Naive B cell (primary cell): ENCODE data around the gene PCDH20. TPM values are rescaled to one million over a fixed set of nuclear protein-coding genes. Genes with fewer than 3 reads are reported as not detected.

Experiments
- ATAC-seq, 2 donors: fragments of 150-1000 bp; cut with Tn5 transposase; 2 replicates each; pipeline ENCODE4 v1.10.0; 2021; ENCODE audit warnings: low read depth in 2 of 2, mild to moderate bottlenecking in 2 of 2, moderate library complexity in 2 of 2
- DNase-seq: peaks from one replicate; pipeline ENCODE4 v3.0.0; 2022
- H3K27ac Mint-ChIP-seq, 6 donors: one replicate each; pipeline ENCODE4 v1.8.0; 2020 to 2022; ENCODE audit warnings: mild to moderate bottlenecking in 6 of 6, mixed read lengths in 6 of 6, moderate library complexity in 5 of 6, inconsistent platforms in 2 of 6
- H3K27me3 Mint-ChIP-seq, 3 donors: one replicate each; pipeline ENCODE4 v1.8.0; 2021 to 2022; ENCODE audit warnings: mixed read lengths in 3 of 3, mild to moderate bottlenecking in 1 of 3
- H3K36me3 Mint-ChIP-seq, 2 donors: one replicate each; pipeline ENCODE4 v1.8.0; 2020 to 2022; ENCODE audit warnings: mixed read lengths in 2 of 2, inconsistent platforms in 1 of 2, mild to moderate bottlenecking in 1 of 2
- H3K4me1 Mint-ChIP-seq, 3 donors: one replicate each; pipeline ENCODE4 v1.8.0; 2020 to 2022; ENCODE audit warnings: mixed read lengths in 3 of 3, inconsistent platforms in 1 of 3, mild to moderate bottlenecking in 1 of 3, moderate library complexity in 1 of 3
- H3K4me3 Mint-ChIP-seq, 8 donors: one replicate each; pipeline ENCODE4 v1.8.0; 2020 to 2022; ENCODE audit warnings: mild to moderate bottlenecking in 8 of 8, mixed read lengths in 8 of 8, moderate library complexity in 8 of 8, inconsistent platforms in 2 of 8
- H3K9me3 Mint-ChIP-seq, 7 donors: one replicate each; pipeline ENCODE4 v1.8.0; 2020 to 2022; ENCODE audit warnings: mixed read lengths in 7 of 7, mild to moderate bottlenecking in 5 of 7, inconsistent platforms in 2 of 7, moderate library complexity in 1 of 7
- polyA plus RNA-seq, 6 donors: library from polyadenylated mRNA; unstranded; fragments of 300-500 nt; fragmentation: Illumina TruSeq; gene quantifications; one replicate each; pipeline ENCODE4 v1.2.3, GENCODE V29; 2021; ENCODE audit warnings: low read depth in 6 of 6

Gene PCDH20, protein sequence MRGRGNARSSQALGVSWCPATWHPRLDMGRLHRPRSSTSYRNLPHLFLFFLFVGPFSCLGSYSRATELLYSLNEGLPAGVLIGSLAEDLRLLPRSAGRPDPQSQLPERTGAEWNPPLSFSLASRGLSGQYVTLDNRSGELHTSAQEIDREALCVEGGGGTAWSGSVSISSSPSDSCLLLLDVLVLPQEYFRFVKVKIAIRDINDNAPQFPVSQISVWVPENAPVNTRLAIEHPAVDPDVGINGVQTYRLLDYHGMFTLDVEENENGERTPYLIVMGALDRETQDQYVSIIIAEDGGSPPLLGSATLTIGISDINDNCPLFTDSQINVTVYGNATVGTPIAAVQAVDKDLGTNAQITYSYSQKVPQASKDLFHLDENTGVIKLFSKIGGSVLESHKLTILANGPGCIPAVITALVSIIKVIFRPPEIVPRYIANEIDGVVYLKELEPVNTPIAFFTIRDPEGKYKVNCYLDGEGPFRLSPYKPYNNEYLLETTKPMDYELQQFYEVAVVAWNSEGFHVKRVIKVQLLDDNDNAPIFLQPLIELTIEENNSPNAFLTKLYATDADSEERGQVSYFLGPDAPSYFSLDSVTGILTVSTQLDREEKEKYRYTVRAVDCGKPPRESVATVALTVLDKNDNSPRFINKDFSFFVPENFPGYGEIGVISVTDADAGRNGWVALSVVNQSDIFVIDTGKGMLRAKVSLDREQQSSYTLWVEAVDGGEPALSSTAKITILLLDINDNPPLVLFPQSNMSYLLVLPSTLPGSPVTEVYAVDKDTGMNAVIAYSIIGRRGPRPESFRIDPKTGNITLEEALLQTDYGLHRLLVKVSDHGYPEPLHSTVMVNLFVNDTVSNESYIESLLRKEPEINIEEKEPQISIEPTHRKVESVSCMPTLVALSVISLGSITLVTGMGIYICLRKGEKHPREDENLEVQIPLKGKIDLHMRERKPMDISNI
- not detected for polyA plus RNA-seq

DNA sequence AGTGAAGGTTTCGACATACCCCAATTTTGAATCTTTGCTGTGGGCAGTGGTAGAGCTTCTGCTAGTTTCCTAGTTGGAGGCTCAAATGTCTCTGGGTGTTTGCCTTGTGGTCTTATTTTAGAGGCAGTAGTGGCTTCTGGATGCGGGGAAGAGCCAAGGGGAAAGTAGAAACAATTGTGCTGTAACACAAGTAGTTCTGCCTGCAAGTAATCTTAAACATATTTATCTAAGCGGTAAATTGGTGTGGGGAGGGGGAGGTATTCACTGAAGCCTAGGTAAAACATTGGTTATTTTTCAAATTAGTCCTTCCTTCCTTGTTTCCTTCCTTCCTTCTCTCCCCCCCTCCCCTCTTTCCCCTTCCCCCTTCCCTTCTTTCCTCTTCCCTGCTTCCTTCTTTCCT, at the start of gene PCDH20:
TSS of gene PCDH20 (minus strand) at position 101 of the 400 bp plus-strand sequence. CDS start 691 bp downstream, outside the sequence.
- DNase-seq (no peak), ATAC-seq (no peak)
- H3K27ac Mint-ChIP-seq, result no peak within 1 kb of the TSS
- no peak within 1 kb of the TSS for H3K4me3 Mint-ChIP-seq
- peaks cover 0 to 3% (median 0%) of the 10 kb centered on the region in 3 donors for H3K4me1 Mint-ChIP-seq
- peaks cover 3 to 11% (median 5%) of the 10 kb centered on the region in 7 donors for H3K9me3 Mint-ChIP-seq
- peaks cover 36 to 56% (median 53%) of the 10 kb centered on the region in 3 donors for H3K27me3 Mint-ChIP-seq
- no peaks in the 10 kb centered on the region for H3K36me3 Mint-ChIP-seq

- no peak overlapping the region for H3K27ac Mint-ChIP-seq
- DNase-seq, result no peak
- H3K36me3 Mint-ChIP-seq, result no peaks in the 10 kb centered on the region
- H3K4me3 Mint-ChIP-seq, result no peak overlapping the region
- H3K9me3 Mint-ChIP-seq, result peaks cover 0 to 6% (median 0%) of the 10 kb centered on the region in 7 donors
- ATAC-seq, result no peak
- no peaks in the 10 kb centered on the region for H3K4me1 Mint-ChIP-seq
- no peaks in the 10 kb centered on the region for H3K27me3 Mint-ChIP-seq
Measured at GRCh38 chr13:61463024-61463423, 47.4 kb upstream of the PCDH20 start.

GRCh38 chr13:61453121-61453520, 37.5 kb upstream of the PCDH20 start:
- DNase-seq (no peak), ATAC-seq (no peak)
- no peaks in the 10 kb centered on the region for H3K36me3 Mint-ChIP-seq
- H3K9me3 Mint-ChIP-seq, result peaks cover 0 to 15% (median 5%) of the 10 kb centered on the region in 7 donors
- H3K4me1 Mint-ChIP-seq, result no peaks in the 10 kb centered on the region
- no peak overlapping the region for H3K27ac Mint-ChIP-seq
- no peak overlapping the region for H3K4me3 Mint-ChIP-seq
- H3K27me3 Mint-ChIP-seq, result no peaks in the 10 kb centered on the region

DNA sequence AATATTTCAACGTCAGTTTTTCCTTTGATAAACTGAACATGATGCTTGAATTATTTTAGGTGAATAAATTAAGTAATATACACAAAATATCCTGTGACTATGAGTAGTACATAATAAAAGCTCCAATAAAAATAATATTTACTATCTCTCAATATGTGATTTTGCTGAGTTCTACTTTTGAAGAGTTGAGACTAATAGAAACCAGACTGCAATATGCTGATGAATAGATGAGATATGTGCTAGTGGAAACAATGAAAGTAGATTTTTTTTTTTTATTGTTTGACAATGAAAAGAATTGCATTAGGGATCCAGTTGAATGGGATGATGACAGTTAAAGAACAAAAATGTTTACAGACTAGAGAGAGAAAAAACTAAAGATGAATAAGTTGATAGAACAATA, 16.4 kb upstream of the PCDH20 start:
- no peak for ATAC-seq

DNA sequence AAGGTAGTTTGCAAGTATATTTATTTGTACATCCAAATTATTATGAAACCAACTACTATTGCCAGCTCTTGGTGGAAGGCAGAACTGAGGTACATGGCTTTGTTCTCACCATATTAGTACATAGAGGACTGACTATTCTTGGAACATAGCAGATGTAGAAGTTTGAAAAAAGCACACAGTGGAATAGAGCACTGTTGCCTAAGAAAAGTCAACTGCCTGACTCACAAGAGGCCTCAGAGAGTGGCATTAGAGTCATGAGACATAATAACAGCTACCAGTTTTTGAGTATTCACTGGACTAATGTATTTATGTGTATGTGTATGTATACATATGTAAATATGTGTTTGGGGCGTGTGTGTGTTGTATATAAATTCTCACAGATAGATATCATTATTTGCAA, 8.3 kb upstream of the PCDH20 start:
- H3K27me3 Mint-ChIP-seq, result no peaks in the 10 kb centered on the region
- peaks cover 0 to 4% (median 0%) of the 10 kb centered on the region in 7 donors for H3K9me3 Mint-ChIP-seq
- H3K27ac Mint-ChIP-seq, result no peak overlapping the region
- DNase-seq, result no peak
- ATAC-seq, result no peak
- no peaks in the 10 kb centered on the region for H3K36me3 Mint-ChIP-seq
- H3K4me1 Mint-ChIP-seq, result no peaks in the 10 kb centered on the region
- no peak overlapping the region for H3K4me3 Mint-ChIP-seq

More for the DNA sequence above, 16.4 kb upstream of the PCDH20 start:
- peaks cover 0 to 8% (median 0%) of the 10 kb centered on the region in 7 donors for H3K9me3 Mint-ChIP-seq
- no peaks in the 10 kb centered on the region for H3K4me1 Mint-ChIP-seq
- H3K27me3 Mint-ChIP-seq, result no peaks in the 10 kb centered on the region
- H3K36me3 Mint-ChIP-seq, result no peaks in the 10 kb centered on the region
- no peak overlapping the region for H3K27ac Mint-ChIP-seq
- no peak for DNase-seq
- H3K4me3 Mint-ChIP-seq, result no peak overlapping the region

DNA sequence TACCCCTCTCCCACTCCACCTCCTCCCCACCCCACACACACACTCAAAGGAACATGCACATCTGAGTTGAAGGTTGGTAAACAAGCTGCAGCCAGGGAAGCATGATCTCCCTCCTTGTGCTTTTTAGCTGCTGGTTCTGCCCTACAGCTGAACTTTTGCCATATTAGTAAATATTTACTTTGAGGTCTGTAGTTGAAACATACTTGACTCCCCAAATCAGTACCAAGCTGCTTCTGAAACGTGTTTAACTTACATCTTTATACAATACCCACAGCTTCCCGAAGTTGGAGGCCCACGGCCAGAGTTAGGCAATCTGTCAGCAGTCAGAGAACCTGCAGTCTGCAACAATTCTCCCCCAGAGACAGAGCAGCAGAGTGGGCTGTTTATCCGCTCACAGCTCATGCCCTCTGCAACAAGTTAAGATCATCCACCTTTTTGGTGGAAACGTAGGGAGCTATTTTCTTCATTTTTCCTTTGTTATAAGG, 1.5 kb upstream of the PCDH20 start:
- Mint-ChIP-seq H3K36me3 (no peaks in the 10 kb centered on the region), H3K9me3 (peaks cover 0 to 11% (median 4%) of the 10 kb centered on the region in 7 donors), H3K27ac (no peak overlapping the region), H3K4me1 (peaks cover 0 to 3% (median 0%) of the 10 kb centered on the region in 3 donors), H3K4me3 (no peak overlapping the region), H3K27me3 (peaks cover 32 to 49% (median 47%) of the 10 kb centered on the region in 3 donors)
- no peak for DNase-seq
- no peak for ATAC-seq

- Mint-ChIP-seq H3K4me1 (peaks cover 0 to 3% (median 0%) of the 10 kb centered on the region in 3 donors), H3K9me3 (peaks cover 3 to 11% (median 5%) of the 10 kb centered on the region in 7 donors), H3K36me3 (no peaks in the 10 kb centered on the region), H3K27me3 (peaks cover 36 to 56% (median 53%) of the 10 kb centered on the region in 3 donors), H3K27ac (no peak overlapping the region), H3K4me3 (no peak overlapping the region)
- DNase-seq, result no peak
- ATAC-seq, result no peak
Measured at GRCh38 chr13:61415058-61415721, 459 bp downstream of the PCDH20 start.

GRCh38 chr13:61414686-61415057, 977 bp downstream of the PCDH20 start:
- ATAC-seq, result no peak
- H3K27me3 Mint-ChIP-seq, result peaks cover 36 to 56% (median 53%) of the 10 kb centered on the region in 3 donors
- peaks cover 0 to 3% (median 0%) of the 10 kb centered on the region in 3 donors for H3K4me1 Mint-ChIP-seq
- H3K36me3 Mint-ChIP-seq, result no peaks in the 10 kb centered on the region
- no peak overlapping the region for H3K27ac Mint-ChIP-seq
- H3K9me3 Mint-ChIP-seq, result peaks cover 3 to 11% (median 5%) of the 10 kb centered on the region in 7 donors
- H3K4me3 Mint-ChIP-seq, result no peak overlapping the region
- no peak for DNase-seq

DNA sequence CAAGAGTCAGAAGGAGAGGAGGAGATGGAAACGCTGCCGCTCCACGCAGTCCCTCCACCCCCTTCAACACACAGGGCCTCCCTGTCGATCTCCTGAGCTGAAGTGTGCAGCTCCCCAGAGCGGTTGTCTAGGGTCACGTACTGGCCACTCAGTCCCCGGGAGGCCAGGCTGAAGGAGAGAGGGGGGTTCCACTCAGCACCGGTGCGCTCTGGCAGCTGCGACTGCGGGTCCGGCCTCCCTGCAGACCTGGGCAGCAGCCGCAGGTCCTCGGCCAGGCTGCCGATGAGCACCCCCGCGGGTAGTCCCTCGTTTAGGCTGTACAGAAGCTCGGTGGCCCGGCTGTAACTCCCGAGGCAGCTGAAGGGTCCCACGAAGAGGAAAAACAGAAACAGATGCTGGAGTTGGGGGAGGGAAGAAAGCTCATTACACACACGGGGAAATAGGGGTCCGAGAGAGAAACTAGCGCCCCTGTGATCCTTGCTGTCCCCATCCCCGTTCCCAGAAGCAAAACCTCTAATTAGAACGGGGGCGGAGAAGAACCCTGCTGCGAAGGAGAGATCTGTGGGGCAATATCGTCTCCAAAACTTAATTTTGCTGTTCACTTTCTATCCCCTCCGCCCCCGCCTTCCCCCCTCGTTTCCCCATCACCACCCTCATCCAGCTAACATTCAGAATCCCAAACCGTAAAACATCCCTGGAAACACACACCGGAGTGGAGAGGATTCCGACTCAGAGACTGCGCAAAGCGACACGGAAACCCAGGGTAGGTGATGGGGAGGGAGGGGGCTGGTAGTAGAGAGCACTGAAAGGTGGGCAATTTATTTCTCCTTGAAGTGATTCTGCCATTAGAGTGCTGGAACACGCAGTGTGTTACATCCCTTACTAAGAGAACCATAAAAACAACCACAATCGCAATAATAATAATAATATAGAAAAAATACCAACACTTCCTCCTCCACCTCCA, 1.8 kb downstream of the PCDH20 start:
- H3K27ac Mint-ChIP-seq, result no peak overlapping the region
- peaks cover 36 to 56% (median 53%) of the 10 kb centered on the region in 3 donors for H3K27me3 Mint-ChIP-seq
- H3K9me3 Mint-ChIP-seq, result peaks cover 3 to 11% (median 5%) of the 10 kb centered on the region in 7 donors
- H3K4me1 Mint-ChIP-seq, result peaks cover 0 to 3% (median 0%) of the 10 kb centered on the region in 3 donors
- ATAC-seq (no peak), DNase-seq (no peak)
- no peaks in the 10 kb centered on the region for H3K36me3 Mint-ChIP-seq
- no peak overlapping the region for H3K4me3 Mint-ChIP-seq

DNA sequence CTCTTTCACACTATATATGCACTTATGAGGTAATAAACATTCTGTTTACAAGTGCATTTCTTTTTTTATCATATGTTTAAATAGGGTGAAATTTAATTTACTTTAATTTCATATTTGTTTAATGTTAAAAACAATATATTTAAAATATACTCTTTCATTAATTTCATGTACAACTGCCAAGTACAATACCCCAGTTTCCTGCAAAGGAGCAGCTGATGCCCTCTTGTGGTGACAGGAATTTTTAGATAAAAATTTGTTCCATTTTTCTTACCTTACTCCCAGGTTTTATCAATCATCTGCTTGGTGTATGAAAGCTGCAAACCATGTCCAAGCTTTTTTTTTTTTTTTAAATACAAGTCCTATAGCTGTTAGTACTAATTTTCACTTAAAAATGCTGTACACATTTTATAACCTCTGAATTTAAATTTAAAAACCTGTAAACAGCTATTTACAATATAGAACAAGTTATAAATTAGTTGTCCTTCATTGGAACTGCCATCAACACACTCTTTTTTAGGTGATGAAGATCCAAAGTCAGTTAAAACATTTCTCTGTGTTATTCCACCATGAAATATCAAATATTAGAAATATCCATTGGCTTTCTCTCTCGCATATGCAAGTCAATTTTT, 4.9 kb downstream of the PCDH20 start:
- DNase-seq (no peak), ATAC-seq (no peak)
- no peak overlapping the region for H3K27ac Mint-ChIP-seq
- peaks cover 0 to 3% (median 0%) of the 10 kb centered on the region in 3 donors for H3K4me1 Mint-ChIP-seq
- no peak overlapping the region for H3K4me3 Mint-ChIP-seq
- H3K27me3 Mint-ChIP-seq, result peaks cover 17 to 42% (median 40%) of the 10 kb centered on the region in 3 donors
- H3K9me3 Mint-ChIP-seq, result peaks cover 0 to 6% (median 5%) of the 10 kb centered on the region in 7 donors
- no peaks in the 10 kb centered on the region for H3K36me3 Mint-ChIP-seq

- H3K9me3 Mint-ChIP-seq, result peaks cover 0 to 5% (median 4%) of the 10 kb centered on the region in 7 donors
- peaks cover 0 to 3% (median 0%) of the 10 kb centered on the region in 3 donors for H3K4me1 Mint-ChIP-seq
- no peak overlapping the region for H3K27ac Mint-ChIP-seq
- ATAC-seq, result no peak
- peaks cover 12 to 36% (median 35%) of the 10 kb centered on the region in 3 donors for H3K27me3 Mint-ChIP-seq
- DNase-seq, result no peak
- H3K36me3 Mint-ChIP-seq, result no peaks in the 10 kb centered on the region
- no peak overlapping the region for H3K4me3 Mint-ChIP-seq
Measured at GRCh38 chr13:61410266-61410665, 5.4 kb downstream of the PCDH20 start.
